WTC11 (cell line): ENCODE results near the gene BANK1. TPM values are rescaled to one million over a fixed set of nuclear protein-coding genes. Genes with fewer than 3 reads are reported as not detected.
A peak's percentile ranks its signal among the peaks of the same experiment; 100 is the strongest.

Source experiments
- ATAC-seq: fragments of 200-7000 bp; cut with Tn5 transposase; 2 replicates; pipeline ENCODE4 v1.10.0; 2021; ENCODE audit warnings: mild to moderate bottlenecking, moderate library complexity
- CTCF ChIA-PET: fragments of 300-600 bp; sonication (Branson Sonifier 250); formaldehyde crosslinking; loops from one replicate; lab custom pipeline; 2021; ENCODE audit warnings: antibody characterized with exemption; lab: Charles Lee
- POLR2A ChIA-PET: fragments of 350-600 bp; sonication (Branson Sonifier 250); formaldehyde crosslinking; loops from one replicate; lab custom pipeline; 2021; ENCODE audit warnings: antibody characterized with exemption; lab: Charles Lee
- DNase-seq: peaks from one replicate; pipeline ENCODE4 v3.0.0; 2021; ENCODE audit warnings: low spot score
- H3K27ac Mint-ChIP-seq: 2 replicates; pipeline ENCODE4 v1.8.0; 2021; ENCODE audit warnings: mixed read lengths
- H3K27me3 Mint-ChIP-seq: 2 replicates; pipeline ENCODE4 v1.8.0; 2021; ENCODE audit warnings: low read depth, mild to moderate bottlenecking, moderate library complexity, mixed read lengths
- H3K36me3 Mint-ChIP-seq: 2 replicates; pipeline ENCODE4 v1.8.0; 2021; ENCODE audit warnings: mixed read lengths
- H3K4me1 Mint-ChIP-seq: 2 replicates; pipeline ENCODE4 v1.8.0; 2022; ENCODE audit warnings: mixed read lengths
- H3K4me3 Mint-ChIP-seq: 2 replicates; pipeline ENCODE4 v1.8.0; 2021; ENCODE audit warnings: mild to moderate bottlenecking, moderate library complexity, mixed read lengths
- H3K9me3 Mint-ChIP-seq: 2 replicates; pipeline ENCODE4 v1.8.0; 2021; ENCODE audit warnings: mixed read lengths
- ARID4B ChIP-seq: sonication (generic); formaldehyde crosslinking; IDR thresholded peaks from 2 replicates; pipeline ENCODE4 v1.8.0; 2023; ENCODE audit warnings: missing genetic modification reagents, mild to moderate bottlenecking, borderline replicate concordance
- ATF2 ChIP-seq: sonication (generic); formaldehyde crosslinking; IDR thresholded peaks from 2 replicates; pipeline ENCODE4 v1.8.1; 2022; ENCODE audit warnings: low read depth, missing genetic modification reagents, borderline replicate concordance
- CREB1 ChIP-seq: sonication (generic); formaldehyde crosslinking; IDR thresholded peaks from 2 replicates; pipeline ENCODE4 v1.8.0; 2023; ENCODE audit warnings: mild to moderate bottlenecking, missing genetic modification reagents
- CTCF ChIP-seq: fragments of 200-600 bp; IDR thresholded peaks from 2 replicates; pipeline ENCODE4 v1.8.0; 2022; ENCODE audit warnings: antibody characterized with exemption
- GABPB1 ChIP-seq: sonication (generic); formaldehyde crosslinking; IDR thresholded peaks from 2 replicates; pipeline ENCODE4 v1.8.1; 2023; ENCODE audit warnings: mild to moderate bottlenecking, missing genetic modification reagents
- KAT7 ChIP-seq: sonication (generic); formaldehyde crosslinking; IDR thresholded peaks from 2 replicates; pipeline ENCODE4 v1.8.1; 2023; ENCODE audit warnings: missing genetic modification reagents, mild to moderate bottlenecking, borderline replicate concordance
- MLX ChIP-seq: sonication (generic); formaldehyde crosslinking; IDR thresholded peaks from 2 replicates; pipeline ENCODE4 v1.8.1; 2023; ENCODE audit warnings: mild to moderate bottlenecking, missing genetic modification reagents, moderate library complexity
- MXD4 ChIP-seq: fragments of 250-450 bp; sonication (Bioruptor Pico); IDR thresholded peaks from 2 replicates; pipeline ENCODE4 v1.8.0; 2021; ENCODE audit warnings: mild to moderate bottlenecking, moderate library complexity, borderline replicate concordance
- NFATC4 ChIP-seq: fragments of 250-450 bp; sonication (Bioruptor Pico); IDR thresholded peaks from 2 replicates; pipeline ENCODE4 v1.9.0; 2021; ENCODE audit warnings: mild to moderate bottlenecking
- NR1H2 ChIP-seq: sonication (generic); formaldehyde crosslinking; IDR thresholded peaks from 2 replicates; pipeline ENCODE4 v1.9.0; 2021; ENCODE audit warnings: mild to moderate bottlenecking, moderate library complexity, missing genetic modification reagents
- NR2C2 ChIP-seq: sonication (generic); formaldehyde crosslinking; IDR thresholded peaks from 2 replicates; pipeline ENCODE4 v1.8.0; 2022; ENCODE audit warnings: mild to moderate bottlenecking, missing genetic modification reagents
- PRRX2 ChIP-seq: fragments of 250-450 bp; sonication (Bioruptor Pico); IDR thresholded peaks from 2 replicates; pipeline ENCODE4 v1.8.0; 2021; ENCODE audit warnings: mild to moderate bottlenecking
- TEAD1 ChIP-seq: sonication (generic); formaldehyde crosslinking; IDR thresholded peaks from 2 replicates; pipeline ENCODE4 v1.8.0; 2022; ENCODE audit warnings: mild to moderate bottlenecking, missing genetic modification reagents
- USF1 ChIP-seq: sonication (generic); formaldehyde crosslinking; IDR thresholded peaks from 2 replicates; pipeline ENCODE4 v1.8.0; 2022; ENCODE audit warnings: mild to moderate bottlenecking, missing genetic modification reagents
- ZNF263 ChIP-seq: sonication (generic); formaldehyde crosslinking; IDR thresholded peaks from 2 replicates; pipeline ENCODE4 v1.8.1; 2022; ENCODE audit warnings: low read depth, mild to moderate bottlenecking, moderate library complexity, missing genetic modification reagents
- ZNF317 ChIP-seq: sonication (generic); formaldehyde crosslinking; IDR thresholded peaks from 2 replicates; pipeline ENCODE4 v1.8.1; 2023; ENCODE audit warnings: low read depth, mild to moderate bottlenecking, moderate library complexity, missing genetic modification reagents, borderline replicate concordance
- ZNF532 ChIP-seq: fragments of 250-450 bp; sonication (Bioruptor Pico); IDR thresholded peaks from 2 replicates; pipeline ENCODE4 v1.9.0; 2021; ENCODE audit warnings: mild to moderate bottlenecking, borderline replicate concordance
- ZSCAN18 ChIP-seq: fragments of 250-450 bp; sonication (Bioruptor Pico); IDR thresholded peaks from 2 replicates; pipeline ENCODE4 v2.1.2; 2022; ENCODE audit warnings: mild to moderate bottlenecking, moderate library complexity
- total RNA-seq: library from RNA; stranded (reverse); gene quantifications from 3 replicates; pipeline ENCODE4 v1.2.3, GENCODE V29; 2021

The BANK1 gene
- total RNA-seq, 1 experiment from 2014 or later: 0.68 TPM

GRCh38 chr4:101885574-101885973 is 95.0 kb downstream of the BANK1 start:
- Mint-ChIP-seq H3K36me3 (no peaks in the 10 kb centered on the region), H3K4me1 (peaks cover 4% of the 10 kb centered on the region; the same call in 1 of the 2 replicates), H3K27ac (no peak overlapping the region), H3K9me3 (no peaks in the 10 kb centered on the region), H3K4me3 (no peak overlapping the region), H3K27me3 (no peaks in the 10 kb centered on the region)
- ATAC-seq: no peak
- ChIA-PET CTCF (no interaction called here), POLR2A (no interaction called here)
- TF ChIP-seq GABPB1 (CRISPR knock-in tag) (peak; percentile 78), NFATC4 (CRISPR knock-in tag) (no peak), NR2C2 (CRISPR knock-in tag) (no peak)
- DNase-seq: no peak

- no peaks in the 10 kb centered on the region for H3K36me3 Mint-ChIP-seq
- H3K27me3 Mint-ChIP-seq: no peaks in the 10 kb centered on the region
- no peak for DNase-seq
- no peak overlapping the region for H3K4me3 Mint-ChIP-seq
- H3K9me3 Mint-ChIP-seq: no peaks in the 10 kb centered on the region
- ChIA-PET POLR2A (no interaction called here), CTCF (no interaction called here)
- H3K4me1 Mint-ChIP-seq: peaks cover 4% of the 10 kb centered on the region; the same call in 1 of the 2 replicates
- H3K27ac Mint-ChIP-seq: no peak overlapping the region
- no peak for TF ChIP-seq CREB1 (CRISPR knock-in tag)
- TF ChIP-seq ATF2 (CRISPR knock-in tag): no peak
- TF ChIP-seq MLX: no peak
- no peak for TF ChIP-seq MXD4 (CRISPR knock-in tag)
- no peak for TF ChIP-seq ZNF263 (CRISPR knock-in tag)
- no peak for TF ChIP-seq USF1 (CRISPR knock-in tag)
- TF ChIP-seq TEAD1: no peak
- ATAC-seq: no peak
Measured at GRCh38 chr4:101886826-101887225, 96.3 kb downstream of the BANK1 start.

GRCh38 chr4:101888472-101888871 is 97.9 kb downstream of the BANK1 start:
- Mint-ChIP-seq H3K9me3 (no peaks in the 10 kb centered on the region), H3K27ac (no peak overlapping the region), H3K4me3 (no peak overlapping the region), H3K4me1 (peaks cover 4% of the 10 kb centered on the region; the same call in 1 of the 2 replicates), H3K27me3 (no peaks in the 10 kb centered on the region), H3K36me3 (no peaks in the 10 kb centered on the region)
- ChIA-PET CTCF (no interaction called here), POLR2A (no interaction called here)
- no peak for TF ChIP-seq KAT7
- TF ChIP-seq ZNF532 (CRISPR knock-in tag): no peak
- no peak for TF ChIP-seq ARID4B (CRISPR knock-in tag)
- no peak for TF ChIP-seq ZNF317 (CRISPR knock-in tag)
- TF ChIP-seq PRRX2: no peak
- no peak for TF ChIP-seq NR1H2 (CRISPR knock-in tag)
- no peak for TF ChIP-seq CTCF
- no peak for TF ChIP-seq ZSCAN18 (CRISPR knock-in tag)
- DNase-seq (no peak), ATAC-seq (no peak)
